Inferior parietal cortex (tissue), 1 donor: ENCODE data around the gene ADORA2A.

ENCODE experiments used
- DNase-seq: peaks from one replicate; pipeline ENCODE4 v3.0.0-alpha.2; 2016; ENCODE audit errors: extremely low spot score

ADORA2A gene

DNA sequence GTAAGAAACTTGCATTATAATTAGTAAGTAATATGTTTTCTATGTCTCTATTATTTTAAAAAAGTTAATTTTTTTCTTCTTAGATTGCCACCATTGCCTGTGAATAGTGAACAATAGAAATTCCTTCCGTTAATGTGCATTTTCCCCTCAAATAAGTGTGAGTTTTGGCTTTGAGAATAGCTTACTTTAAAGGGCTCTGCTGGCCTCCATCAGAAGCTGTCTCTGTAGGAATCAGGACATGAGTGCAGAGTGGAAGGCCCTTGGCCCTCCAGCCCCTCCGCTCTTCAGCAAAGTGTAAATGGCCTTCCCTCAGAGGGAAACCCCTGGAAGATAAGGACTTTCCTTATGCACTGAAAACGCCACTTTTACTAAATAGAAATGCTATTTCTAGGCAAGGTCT lies 24.1 kb upstream of the ADORA2A start:
- no peak for DNase-seq

DNA sequence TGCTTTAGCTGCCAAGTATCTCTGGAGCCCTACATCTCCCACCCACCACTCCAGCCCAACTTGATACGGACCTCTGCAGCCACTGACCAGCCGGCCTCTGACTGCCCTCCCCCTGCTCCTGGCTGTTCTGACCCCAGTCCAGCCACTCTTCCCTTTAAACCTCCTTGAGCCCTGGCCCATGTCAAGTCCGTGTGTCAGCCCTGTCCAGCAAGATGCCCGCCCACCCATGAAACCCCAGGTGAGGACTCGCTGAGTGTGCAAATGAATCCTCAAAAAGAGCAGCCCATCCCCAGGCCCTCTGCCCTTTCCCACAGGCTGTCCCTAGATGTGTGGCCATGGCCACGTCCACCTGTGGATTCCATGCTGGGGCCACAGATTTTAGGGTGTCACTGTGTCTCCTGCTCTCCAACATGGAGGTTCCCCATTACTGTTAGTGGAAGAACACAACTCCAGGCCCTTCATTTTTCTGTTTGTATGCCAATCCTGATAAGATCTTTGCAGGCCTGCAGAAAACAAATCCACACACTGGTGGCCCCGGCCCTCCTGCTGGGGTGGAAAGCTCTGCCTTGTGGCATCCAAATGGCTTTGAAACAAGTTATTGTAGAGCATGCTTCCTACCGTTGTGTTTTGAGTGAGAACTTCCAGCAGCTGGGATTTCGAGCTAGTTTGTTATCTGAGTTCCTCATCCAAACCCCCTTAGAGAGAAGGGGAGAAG lies 22.7 kb upstream of the ADORA2A start:
- DNase-seq, result no peak

- DNase-seq, result no peak
Observed at GRCh38 chr22:24405631-24406321, 21.6 kb upstream of the ADORA2A start.

DNA sequence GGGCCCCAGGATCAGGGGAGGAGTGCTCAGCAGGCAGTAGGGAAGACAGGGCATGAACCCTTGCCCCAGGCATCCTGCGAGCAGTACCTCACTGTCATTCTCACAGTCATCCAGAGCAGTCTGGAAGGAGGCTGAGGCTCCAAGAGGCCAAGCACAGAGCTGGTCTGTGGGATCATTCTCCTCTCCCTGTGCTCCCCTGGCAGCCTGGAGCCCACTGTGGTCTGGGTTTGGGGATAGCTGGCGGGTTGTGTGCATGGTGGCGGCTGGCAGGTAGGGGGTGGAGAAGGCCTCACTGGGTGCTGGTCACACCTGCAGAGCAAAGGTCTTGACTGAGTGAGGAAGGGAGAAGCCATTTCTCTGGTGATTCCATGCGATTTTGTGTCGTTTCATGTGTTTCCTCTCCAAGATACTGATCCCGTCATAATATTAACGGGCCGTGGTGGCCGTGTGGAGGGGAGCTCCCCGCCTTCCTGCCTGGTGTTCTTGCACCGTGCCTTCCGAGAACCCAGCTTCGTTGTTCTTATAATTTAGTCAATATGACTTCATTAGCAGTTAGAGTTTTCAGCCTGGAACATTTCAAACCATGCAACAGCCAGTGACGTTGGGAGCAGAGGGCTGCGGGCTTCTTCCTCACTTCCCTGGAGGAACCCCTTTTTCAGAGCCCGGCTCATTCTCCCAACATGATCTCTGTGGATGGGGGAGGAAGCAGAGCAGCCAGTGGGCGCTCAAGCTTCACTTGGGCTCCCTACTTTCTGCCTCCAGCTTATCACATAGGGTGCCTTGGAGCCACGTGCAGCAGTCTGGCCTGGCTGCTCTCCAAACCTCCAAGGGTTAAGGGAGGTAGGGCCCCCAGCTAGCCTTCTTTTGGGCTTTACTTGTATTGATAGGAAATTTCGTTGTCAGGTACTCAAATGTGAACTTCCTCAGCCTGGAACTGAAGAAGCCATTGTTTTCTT lies 20.8 kb upstream of the ADORA2A start:
- DNase-seq, result no peak

DNA sequence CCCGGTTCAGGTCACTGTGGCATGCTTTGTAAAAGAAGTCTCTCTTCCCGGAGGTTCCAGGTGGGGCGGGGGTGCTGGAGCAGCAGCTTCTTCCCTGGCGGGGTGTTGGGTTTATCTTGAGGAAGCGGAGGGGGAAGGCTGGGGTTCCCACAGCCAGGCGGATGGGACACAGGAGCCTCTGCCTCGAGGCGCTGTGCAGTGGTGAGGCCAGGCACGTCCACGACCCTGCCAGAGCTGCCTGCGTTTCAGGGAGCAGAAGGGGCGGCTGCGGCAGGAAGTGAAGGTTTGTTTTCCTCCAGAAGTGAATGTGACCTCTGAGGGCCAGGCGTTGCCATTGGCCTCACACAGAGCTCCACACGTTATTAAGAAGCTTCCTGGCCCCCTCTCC lies 20.1 kb upstream of the ADORA2A start:
- DNase-seq, result no peak

- no peak for DNase-seq
Observed at GRCh38 chr22:24407884-24408283, 19.5 kb upstream of the ADORA2A start.

- no peak for DNase-seq
Observed at GRCh38 chr22:24408630-24409029, 18.8 kb upstream of the ADORA2A start.

GRCh38 chr22:24409707-24410106 lies 17.7 kb upstream of the ADORA2A start:
- no peak for DNase-seq

- DNase-seq, result no peak
Observed at GRCh38 chr22:24410110-24410856, 17.1 kb upstream of the ADORA2A start.

- DNase-seq, result no peak
Observed at GRCh38 chr22:24411256-24412004, 16.0 kb upstream of the ADORA2A start.

GRCh38 chr22:24412274-24412673 lies 15.1 kb upstream of the ADORA2A start:
- DNase-seq, result no peak

GRCh38 chr22:24413271-24413670 lies 14.1 kb upstream of the ADORA2A start:
- DNase-seq, result no peak

GRCh38 chr22:24413736-24414385 lies 13.5 kb upstream of the ADORA2A start:
- DNase-seq, result no peak

GRCh38 chr22:24414523-24414922 lies 12.9 kb upstream of the ADORA2A start:
- DNase-seq, result no peak

- no peak for DNase-seq
Observed at GRCh38 chr22:24414984-24415945, 12.1 kb upstream of the ADORA2A start.

DNA sequence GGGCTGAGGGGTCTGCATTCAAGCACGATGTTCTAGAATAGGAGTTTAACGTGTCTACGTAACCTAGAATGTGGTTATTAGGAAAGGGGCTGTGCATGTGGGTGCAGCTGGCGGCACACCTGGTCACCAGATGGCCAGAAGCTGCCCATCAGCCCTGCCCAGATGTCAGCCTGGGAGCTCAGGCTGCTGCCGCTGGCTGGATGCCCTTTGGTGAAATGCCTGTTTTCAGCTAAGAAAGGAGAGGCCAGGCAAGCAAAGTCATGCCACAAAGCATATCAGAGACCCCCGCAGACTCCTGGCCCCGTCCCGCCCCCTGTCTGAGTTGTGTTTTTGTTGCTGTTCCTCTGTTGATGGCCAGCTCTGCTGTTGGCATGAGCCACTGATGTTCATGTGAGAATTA lies 11.3 kb upstream of the ADORA2A start:
- no peak for DNase-seq

GRCh38 chr22:24416611-24417010 lies 10.8 kb upstream of the ADORA2A start:
- DNase-seq, result no peak

DNA sequence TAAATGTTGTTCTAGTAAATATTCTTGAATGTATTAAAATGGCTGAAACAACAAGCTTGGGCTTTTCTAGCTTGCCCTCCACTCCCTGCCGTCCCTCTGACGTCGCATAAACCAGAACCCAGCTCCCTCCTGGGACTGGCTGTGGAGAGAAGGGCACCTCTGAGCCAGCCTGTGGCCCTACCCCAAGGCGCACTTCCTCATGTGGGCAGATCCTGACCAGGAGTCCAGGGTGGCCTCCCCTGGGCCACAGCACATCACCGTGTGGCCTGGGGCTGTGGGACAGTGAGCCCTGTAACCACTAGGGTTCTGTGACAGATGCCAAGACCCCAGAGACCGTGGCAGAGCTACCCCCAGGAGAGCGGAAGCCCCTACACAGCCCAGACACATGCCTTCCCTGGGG lies 10.2 kb upstream of the ADORA2A start:
- no peak for DNase-seq
